GM19043 (cell line): ENCODE measurements around the gene SPATA9.
A peak's percentile ranks its signal among the peaks of the same experiment; 100 is the strongest.
"Not testable (repeated sequence)": the region's sequence is repeated elsewhere in the genome, so short reads cannot be mapped to it uniquely, and the experiment has no call there.

ENCODE experiments used
- ATAC-seq: cut with Tn5 transposase; IDR thresholded peaks from one replicate; pipeline ENCODE4 v1.9.1; 2021; ENCODE audit warnings: low read depth; ENCODE audit not compliant: unreplicated experiment

The SPATA9 gene

GRCh38 chr5:95718203-95718602, 35.4 kb upstream of the SPATA9 start:
- ATAC-seq: peak; percentile 86

GRCh38 chr5:95717439-95717838, 34.6 kb upstream of the SPATA9 start:
- no peak for ATAC-seq

GRCh38 chr5:95715799-95716461, 33.1 kb upstream of the SPATA9 start:
- no peak for ATAC-seq

GRCh38 chr5:95713960-95714710, 31.3 kb upstream of the SPATA9 start:
- no peak for ATAC-seq

- ATAC-seq: not testable (repeated sequence)
Measured at GRCh38 chr5:95713246-95713645, 30.5 kb upstream of the SPATA9 start.

GRCh38 chr5:95712347-95712958, 29.7 kb upstream of the SPATA9 start:
- no peak for ATAC-seq

- ATAC-seq: no peak
Measured at GRCh38 chr5:95711501-95712346, 28.9 kb upstream of the SPATA9 start.

- not testable (repeated sequence) for ATAC-seq
Measured at GRCh38 chr5:95710651-95711500, 28.1 kb upstream of the SPATA9 start.

GRCh38 chr5:95709967-95710650, 27.3 kb upstream of the SPATA9 start:
- no peak for ATAC-seq

- no peak for ATAC-seq
Measured at GRCh38 chr5:95708876-95709275, 26.1 kb upstream of the SPATA9 start.

GRCh38 chr5:95707534-95708188, 24.9 kb upstream of the SPATA9 start:
- not testable (repeated sequence) for ATAC-seq

GRCh38 chr5:95707055-95707454, 24.3 kb upstream of the SPATA9 start:
- no peak for ATAC-seq

GRCh38 chr5:95706196-95706595, 23.4 kb upstream of the SPATA9 start:
- ATAC-seq: not testable (repeated sequence)

- no peak for ATAC-seq
Measured at GRCh38 chr5:95704150-95704549, 21.4 kb upstream of the SPATA9 start.

GRCh38 chr5:95701074-95701473, 18.3 kb upstream of the SPATA9 start:
- ATAC-seq: no peak

GRCh38 chr5:95699337-95699736, 16.5 kb upstream of the SPATA9 start:
- ATAC-seq: no peak

GRCh38 chr5:95697781-95698681, 15.2 kb upstream of the SPATA9 start:
- no peak for ATAC-seq

GRCh38 chr5:95690333-95690732, 7.5 kb upstream of the SPATA9 start:
- ATAC-seq: no peak
